Caco-2 (cell line): ENCODE measurements around the gene ITIH3. TPM values are rescaled to one million over a fixed set of nuclear protein-coding genes. Genes with fewer than 3 reads are reported as not detected.

Source experiments
- BruUV-seq: library from RNA; stranded (reverse); fragments of 400-500 nt; replicated peaks from 2 replicates; lab custom pipeline; 2021; lab: Mats Ljungman, UMichigan
- CTCF ChIA-PET: fragments of 300-600 bp; sonication (Branson Sonifier 250); formaldehyde crosslinking; loops from one replicate; lab custom pipeline; 2022; ENCODE audit warnings: antibody characterized with exemption; lab: Charles Lee
- POLR2A ChIA-PET: fragments of 300-600 bp; sonication (Branson Sonifier 250); formaldehyde crosslinking; loops from one replicate; lab custom pipeline; 2022; ENCODE audit warnings: antibody characterized with exemption; lab: Charles Lee
- DNase-seq, 2 experiments: peaks; one replicate each; pipeline versions ENCODE4 v3.0.0 to v3.0.0-alpha.2; 2020 to 2022
- H3K27me3 ChIP-seq: replicated peaks from 2 replicates; pipeline ENCODE4 v1.6.0; 2011; ENCODE audit warnings: low read length; ENCODE audit not compliant: control insufficient read depth, insufficient read depth
- H3K36me3 ChIP-seq: 2 replicates; pipeline ENCODE4 v1.5.1; 2011; ENCODE audit warnings: low read length; ENCODE audit not compliant: control insufficient read depth, insufficient read depth
- H3K4me1 ChIP-seq: fragments of 250-450 bp; sonication (Bioruptor Pico); 2 replicates; pipeline ENCODE4 v1.5.1; 2020; ENCODE audit warnings: mild to moderate bottlenecking
- H3K4me3 ChIP-seq: 2 replicates; pipeline ENCODE4 v1.5.1; 2011; ENCODE audit warnings: low read depth, mild to moderate bottlenecking, control low read depth, low read length
- H3K9me3 ChIP-seq: fragments of 250-450 bp; sonication (Bioruptor Pico); 2 replicates; pipeline ENCODE4 v1.5.1; 2020; ENCODE audit warnings: mild to moderate bottlenecking, moderate library complexity
- H3K27ac Mint-ChIP-seq: one replicate; pipeline ENCODE4 v1.8.0; 2022; ENCODE audit warnings: mixed read lengths; ENCODE audit not compliant: unreplicated experiment
- H3K27me3 Mint-ChIP-seq: one replicate; pipeline ENCODE4 v1.8.0; 2022; ENCODE audit warnings: mixed read lengths; ENCODE audit not compliant: insufficient read depth, unreplicated experiment
- H3K36me3 Mint-ChIP-seq: one replicate; pipeline ENCODE4 v1.8.0; 2022; ENCODE audit warnings: mild to moderate bottlenecking, mixed read lengths; ENCODE audit not compliant: insufficient read depth, unreplicated experiment
- H3K4me1 Mint-ChIP-seq: one replicate; pipeline ENCODE4 v1.8.0; 2022; ENCODE audit warnings: low read depth, mixed read lengths; ENCODE audit not compliant: unreplicated experiment
- H3K4me3 Mint-ChIP-seq: one replicate; pipeline ENCODE4 v1.8.0; 2022; ENCODE audit warnings: mild to moderate bottlenecking, moderate library complexity, mixed read lengths; ENCODE audit not compliant: unreplicated experiment
- H3K9me3 Mint-ChIP-seq: one replicate; pipeline ENCODE4 v1.8.0; 2022; ENCODE audit warnings: mixed read lengths; ENCODE audit not compliant: unreplicated experiment
- intact Hi-C: fragments of 100-400 bp; cut with micrococcal nuclease; formaldehyde crosslinking; loops from one replicate; pipeline ENCODE4 v1.10.0; 2022; ENCODE audit not compliant: unreplicated experiment
- microRNA-seq: library from miRNA; unstranded; fragments of <30 nt; microRNA quantifications from one replicate; pipeline ENCODE4 v1.2.0, GENCODE V29; 2022
- total RNA-seq: library from RNA; stranded (reverse); gene quantifications from 2 replicates; pipeline ENCODE4 v1.2.3, GENCODE V29; 2022
- TF ChIP-seq, protein P1 (sequence below), 2 experiments: fragments of 200-600 bp in 1 of 2; IDR thresholded peaks; 1 replicate in 1 of 2; 2 replicates in 1 of 2; pipeline versions ENCODE4 v1.5.1 to v1.8.0; 2011 to 2022; ENCODE audit warnings: antibody characterized with exemption in 1 of 2, control low read depth in 1 of 2, inconsistent platforms in 1 of 2, low read depth in 1 of 2, low read length in 1 of 2, mild to moderate bottlenecking in 1 of 2, moderate library complexity in 1 of 2; ENCODE audit not compliant: insufficient read depth in 1 of 2, severe bottlenecking in 1 of 2, unreplicated experiment in 1 of 2

ITIH3 gene
- total RNA-seq, 1 experiment from 2014 or later = 0.27 TPM

DNA sequence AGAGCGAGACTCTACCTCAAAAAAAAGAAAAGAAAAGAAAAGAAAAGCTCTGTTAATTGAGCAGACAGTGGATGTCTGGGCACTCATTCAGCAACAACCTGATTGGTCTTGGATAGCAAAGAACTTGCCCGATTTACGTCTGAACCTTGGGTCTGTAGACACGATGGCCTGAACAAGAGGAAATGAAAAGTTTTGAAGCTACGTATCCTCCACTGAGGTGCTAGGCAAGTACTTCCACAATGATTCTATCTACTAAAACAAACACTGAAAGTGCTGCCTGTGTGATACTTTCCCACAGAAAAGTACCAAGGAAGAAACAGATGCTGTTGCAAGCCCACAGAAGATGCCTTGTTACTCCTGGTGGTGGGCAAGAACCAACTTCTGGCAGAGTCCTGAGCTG is 62.1 kb downstream of the ITIH3 start:
- no peak overlapping the region for H3K4me3 Mint-ChIP-seq
- no peaks in the 10 kb centered on the region for H3K36me3 ChIP-seq
- no TSS peak for BruUV-seq
- POLR2A ChIA-PET = no interaction called here
- H3K4me1 ChIP-seq = no peaks in the 10 kb centered on the region
- no peak overlapping the region for H3K27ac Mint-ChIP-seq
- H3K27me3 Mint-ChIP-seq = no peaks in the 10 kb centered on the region
- peaks cover 11% of the 10 kb centered on the region for H3K4me1 Mint-ChIP-seq
- H3K4me3 ChIP-seq = no peak overlapping the region
- intact Hi-C loops = no loop called here
- H3K9me3 Mint-ChIP-seq = no peaks in the 10 kb centered on the region
- DNase-seq = no peak
- TF ChIP-seq, protein P1, sequence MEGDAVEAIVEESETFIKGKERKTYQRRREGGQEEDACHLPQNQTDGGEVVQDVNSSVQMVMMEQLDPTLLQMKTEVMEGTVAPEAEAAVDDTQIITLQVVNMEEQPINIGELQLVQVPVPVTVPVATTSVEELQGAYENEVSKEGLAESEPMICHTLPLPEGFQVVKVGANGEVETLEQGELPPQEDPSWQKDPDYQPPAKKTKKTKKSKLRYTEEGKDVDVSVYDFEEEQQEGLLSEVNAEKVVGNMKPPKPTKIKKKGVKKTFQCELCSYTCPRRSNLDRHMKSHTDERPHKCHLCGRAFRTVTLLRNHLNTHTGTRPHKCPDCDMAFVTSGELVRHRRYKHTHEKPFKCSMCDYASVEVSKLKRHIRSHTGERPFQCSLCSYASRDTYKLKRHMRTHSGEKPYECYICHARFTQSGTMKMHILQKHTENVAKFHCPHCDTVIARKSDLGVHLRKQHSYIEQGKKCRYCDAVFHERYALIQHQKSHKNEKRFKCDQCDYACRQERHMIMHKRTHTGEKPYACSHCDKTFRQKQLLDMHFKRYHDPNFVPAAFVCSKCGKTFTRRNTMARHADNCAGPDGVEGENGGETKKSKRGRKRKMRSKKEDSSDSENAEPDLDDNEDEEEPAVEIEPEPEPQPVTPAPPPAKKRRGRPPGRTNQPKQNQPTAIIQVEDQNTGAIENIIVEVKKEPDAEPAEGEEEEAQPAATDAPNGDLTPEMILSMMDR (IDR thresholded peaks at IDR 0.05; ENCODE audit: insufficient read depth in 1 of 2, low read depth in 1 of 2, low read length in 1 of 2, severe bottlenecking in 1 of 2, unreplicated experiment in 1 of 2) = no peak
- CTCF ChIA-PET = no interaction called here
- H3K36me3 Mint-ChIP-seq = no peaks in the 10 kb centered on the region
- H3K9me3 ChIP-seq = no peaks in the 10 kb centered on the region
- H3K27me3 ChIP-seq = no peaks in the 10 kb centered on the region

DNA sequence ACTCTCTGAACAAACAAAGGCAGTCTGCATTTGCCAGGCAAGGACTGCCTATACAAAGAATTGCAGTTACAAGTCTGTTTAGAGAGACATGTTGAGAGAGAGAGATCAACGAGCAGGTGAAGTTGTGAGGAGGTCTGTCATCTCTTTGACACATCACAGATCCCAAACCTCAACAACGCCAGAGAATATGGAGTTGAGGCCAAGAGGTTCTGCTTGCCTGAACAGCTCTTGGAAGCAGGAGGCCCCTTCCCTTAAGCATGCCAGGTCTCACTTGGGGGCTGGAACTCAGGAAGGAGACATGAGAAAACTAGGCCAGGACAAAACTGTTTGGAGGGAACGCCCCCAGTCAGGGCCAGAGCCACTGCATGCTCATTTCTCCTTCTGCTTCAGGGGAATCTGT is 62.5 kb downstream of the ITIH3 start:
- intact Hi-C loops = no loop called here
- DNase-seq = no peak
- ChIA-PET CTCF (no interaction called here), POLR2A (no interaction called here)
- H3K36me3 Mint-ChIP-seq = no peaks in the 10 kb centered on the region
- TF ChIP-seq, protein P1 (IDR thresholded peaks at IDR 0.05; ENCODE audit: insufficient read depth in 1 of 2, low read depth in 1 of 2, low read length in 1 of 2, severe bottlenecking in 1 of 2, unreplicated experiment in 1 of 2) = no peak
- H3K4me1 Mint-ChIP-seq = peaks cover 7% of the 10 kb centered on the region
- H3K9me3 Mint-ChIP-seq = no peaks in the 10 kb centered on the region
- Histone ChIP-seq H3K9me3 (no peaks in the 10 kb centered on the region), H3K27me3 (no peaks in the 10 kb centered on the region), H3K4me3 (no peak overlapping the region), H3K36me3 (no peaks in the 10 kb centered on the region), H3K4me1 (no peaks in the 10 kb centered on the region)
- no TSS peak for BruUV-seq
- no peak overlapping the region for H3K27ac Mint-ChIP-seq
- no peaks in the 10 kb centered on the region for H3K27me3 Mint-ChIP-seq
- no peak overlapping the region for H3K4me3 Mint-ChIP-seq

DNA sequence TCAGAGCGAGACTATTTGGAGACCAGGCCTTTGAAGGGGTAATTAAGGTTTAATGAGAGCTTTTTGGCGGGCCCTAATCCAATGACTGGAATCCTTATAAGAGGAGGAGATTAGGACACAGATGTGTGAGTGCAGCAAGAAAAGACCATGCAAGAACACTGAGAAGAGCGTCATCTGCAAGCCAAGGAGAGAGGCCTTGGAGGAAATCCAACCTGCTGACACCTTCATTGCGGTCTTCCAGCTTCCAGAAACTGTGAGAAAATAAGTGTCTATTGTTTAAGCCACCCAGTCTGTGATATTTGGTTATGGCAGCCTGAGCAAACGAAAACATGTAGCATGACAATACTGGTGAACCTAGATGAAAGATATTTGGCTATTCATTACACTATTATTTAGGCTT is 63.3 kb downstream of the ITIH3 start:
- no peaks in the 10 kb centered on the region for H3K27me3 ChIP-seq
- H3K36me3 ChIP-seq = no peaks in the 10 kb centered on the region
- H3K27me3 Mint-ChIP-seq = no peaks in the 10 kb centered on the region
- H3K4me3 ChIP-seq = no peak overlapping the region
- H3K9me3 ChIP-seq = no peaks in the 10 kb centered on the region
- no peaks in the 10 kb centered on the region for H3K36me3 Mint-ChIP-seq
- no peaks in the 10 kb centered on the region for H3K9me3 Mint-ChIP-seq
- intact Hi-C loops = no loop called here
- H3K27ac Mint-ChIP-seq = no peak overlapping the region
- CTCF ChIA-PET = no interaction called here
- no TSS peak for BruUV-seq
- TF ChIP-seq, protein P1 (IDR thresholded peaks at IDR 0.05; ENCODE audit: insufficient read depth in 1 of 2, low read depth in 1 of 2, low read length in 1 of 2, severe bottlenecking in 1 of 2, unreplicated experiment in 1 of 2) = no peak
- no peaks in the 10 kb centered on the region for H3K4me1 Mint-ChIP-seq
- H3K4me3 Mint-ChIP-seq = no peak overlapping the region
- H3K4me1 ChIP-seq = no peaks in the 10 kb centered on the region
- POLR2A ChIA-PET = no interaction called here
- DNase-seq = no peak

Small RNA genes lying within 50 kb of the gene (microRNA-seq; reads per million reads assigned to microRNA genes)
- gene MIR8064 = not detected

Other genes starting within 250 kb of the ITIH3 start
- gene PBRM1, start 108.9 kb upstream of the ITIH3 start, total RNA-seq = 50.6 and 50.7 TPM in 2 replicates
- gene GNL3, start 108.8 kb upstream of the ITIH3 start, total RNA-seq = 125 and 134 TPM in 2 replicates
- gene GLT8D1, start 89.0 kb upstream of the ITIH3 start, total RNA-seq = 30.5 and 31.4 TPM in 2 replicates
- gene SPCS1, start 88.7 kb upstream of the ITIH3 start, total RNA-seq = 141 and 153 TPM in 2 replicates
- gene NEK4, start 23.9 kb upstream of the ITIH3 start, total RNA-seq = 39.2 and 40.5 TPM in 2 replicates
- 0.49 TPM in 1 of 2 replicates, not detected in the other for gene ITIH1, start 17.2 kb upstream of the ITIH3 start, total RNA-seq
- gene ITIH4, start 35.9 kb downstream of the ITIH3 start, total RNA-seq = 3.7 and 4.1 TPM in 2 replicates
- 1.8 TPM in 1 of 2 replicates, not detected in the other for gene MUSTN1, start 40.2 kb downstream of the ITIH3 start, total RNA-seq
- gene STIMATE, start 102.8 kb downstream of the ITIH3 start, total RNA-seq = 13.5 and 13.9 TPM in 2 replicates